Measurements from ENCODE around the gene EGFR. TPM values are rescaled to one million over a fixed set of nuclear protein-coding genes. Genes with fewer than 3 reads are reported as not detected.

Gene EGFR
- polyA plus RNA-seq, 1 of the 3 experiments (the other 2 are of a cell fraction): 37.6 TPM

DNA sequence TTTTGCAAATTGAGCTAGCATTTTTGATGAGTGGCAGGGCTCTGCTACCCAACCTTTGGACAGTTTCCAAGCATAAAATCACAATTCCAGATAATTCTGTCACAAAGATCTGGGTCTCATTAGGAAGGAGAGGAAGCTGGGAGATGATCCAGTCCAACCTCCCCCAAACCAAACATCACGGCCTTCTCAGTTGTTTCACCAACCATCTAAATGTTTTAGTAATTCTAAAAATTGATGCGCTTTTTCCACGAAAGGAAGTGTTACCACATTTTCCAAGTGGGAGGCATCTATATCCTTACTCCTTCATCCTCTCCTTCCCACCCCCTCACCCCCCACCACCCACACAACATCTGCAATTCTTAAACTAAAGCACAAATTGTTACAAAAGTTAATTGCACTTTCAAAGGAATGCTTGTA is 108.3 kb downstream of the EGFR start:
- ChIA-PET CTCF (interaction anchor here (0.8 to 4.9 kb wide), 5 partner anchors 18 to 288 kb away, joined by 3 to 38 read pairs (median 4); no protein-coding TSS in a partner anchor), POLR2A (no interaction called here)
- peaks cover 60% of the 10 kb centered on the region in 2 experiments for H3K4me1 ChIP-seq (ENCODE audit: control insufficient read depth in 1 of 2, insufficient read depth in 2 of 2, low read depth in 1 of 2, low read length in 1 of 2)
- H3K27me3 ChIP-seq (ENCODE audit: insufficient read depth): no peaks in the 10 kb centered on the region
- no peak for DNase-seq
- no peak overlapping the region for H2AFZ ChIP-seq (ENCODE audit: low read depth)
- no peak overlapping the region for H3K9ac ChIP-seq
- H3K9me2 ChIP-seq: no peaks in the 10 kb centered on the region
- H3K9me3 ChIP-seq: no peaks in the 10 kb centered on the region
- TF ChIP-seq EP300 (IDR thresholded peaks at IDR 0.05; ENCODE audit: borderline replicate concordance in 1 of 2, low read depth in 1 of 2, low read length in 1 of 2) (peak in 1 of 2 experiments; percentile 62; a peak in 3 of 4 replicates), TCF12 (IDR thresholded peaks at IDR 0.05) (peak; percentile 80), POLR2AphosphoS5 (IDR thresholded peaks at IDR 0.05; ENCODE audit: low read depth, low read length) (0 out of 2 replicates have a peak, but pooled peaks have one; percentile 4), RXRA (IDR thresholded peaks at IDR 0.05; ENCODE audit: borderline replicate concordance, low read depth) (0 out of 2 replicates have a peak, but pooled peaks have one; percentile 17), NRF1 (IDR thresholded peaks at IDR 0.05; ENCODE audit: low read depth, low read length) (no peak), GATA2 (CRISPR knock-in tag; IDR thresholded peaks at IDR 0.05) (no peak), EZH2phosphoT487 (IDR thresholded peaks at IDR 0.05; ENCODE audit: borderline replicate concordance, low read depth) (no peak), MEF2A (IDR thresholded peaks at IDR 0.05; ENCODE audit: borderline replicate concordance, low read depth) (no peak), NFIC (IDR thresholded peaks at IDR 0.05; ENCODE audit: borderline replicate concordance) (peak; percentile 76; the same call in 1 of the 2 replicates), YY1 (IDR thresholded peaks at IDR 0.05; ENCODE audit: low read depth) (no peak), RAD21 (IDR thresholded peaks at IDR 0.05; ENCODE audit: low read length) (no peak), SIN3A (IDR thresholded peaks at IDR 0.05; ENCODE audit: borderline replicate concordance, low read depth, low read length) (no peak)
- TF ChIP-seq, protein P1, sequence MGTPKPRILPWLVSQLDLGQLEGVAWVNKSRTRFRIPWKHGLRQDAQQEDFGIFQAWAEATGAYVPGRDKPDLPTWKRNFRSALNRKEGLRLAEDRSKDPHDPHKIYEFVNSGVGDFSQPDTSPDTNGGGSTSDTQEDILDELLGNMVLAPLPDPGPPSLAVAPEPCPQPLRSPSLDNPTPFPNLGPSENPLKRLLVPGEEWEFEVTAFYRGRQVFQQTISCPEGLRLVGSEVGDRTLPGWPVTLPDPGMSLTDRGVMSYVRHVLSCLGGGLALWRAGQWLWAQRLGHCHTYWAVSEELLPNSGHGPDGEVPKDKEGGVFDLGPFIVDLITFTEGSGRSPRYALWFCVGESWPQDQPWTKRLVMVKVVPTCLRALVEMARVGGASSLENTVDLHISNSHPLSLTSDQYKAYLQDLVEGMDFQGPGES (IDR thresholded peaks at IDR 0.05; ENCODE audit: low read depth, low read length): no peak
- TF ChIP-seq, protein P2, sequence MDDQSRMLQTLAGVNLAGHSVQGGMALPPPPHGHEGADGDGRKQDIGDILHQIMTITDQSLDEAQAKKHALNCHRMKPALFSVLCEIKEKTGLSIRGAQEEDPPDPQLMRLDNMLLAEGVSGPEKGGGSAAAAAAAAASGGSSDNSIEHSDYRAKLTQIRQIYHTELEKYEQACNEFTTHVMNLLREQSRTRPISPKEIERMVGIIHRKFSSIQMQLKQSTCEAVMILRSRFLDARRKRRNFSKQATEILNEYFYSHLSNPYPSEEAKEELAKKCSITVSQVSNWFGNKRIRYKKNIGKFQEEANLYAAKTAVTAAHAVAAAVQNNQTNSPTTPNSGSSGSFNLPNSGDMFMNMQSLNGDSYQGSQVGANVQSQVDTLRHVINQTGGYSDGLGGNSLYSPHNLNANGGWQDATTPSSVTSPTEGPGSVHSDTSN (IDR thresholded peaks at IDR 0.05): peak; percentile 69
- TF ChIP-seq, protein P3, sequence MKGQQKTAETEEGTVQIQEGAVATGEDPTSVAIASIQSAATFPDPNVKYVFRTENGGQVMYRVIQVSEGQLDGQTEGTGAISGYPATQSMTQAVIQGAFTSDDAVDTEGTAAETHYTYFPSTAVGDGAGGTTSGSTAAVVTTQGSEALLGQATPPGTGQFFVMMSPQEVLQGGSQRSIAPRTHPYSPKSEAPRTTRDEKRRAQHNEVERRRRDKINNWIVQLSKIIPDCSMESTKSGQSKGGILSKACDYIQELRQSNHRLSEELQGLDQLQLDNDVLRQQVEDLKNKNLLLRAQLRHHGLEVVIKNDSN (IDR thresholded peaks at IDR 0.05; ENCODE audit: borderline replicate concordance, low read depth): no peak
- TF ChIP-seq, protein P4, sequence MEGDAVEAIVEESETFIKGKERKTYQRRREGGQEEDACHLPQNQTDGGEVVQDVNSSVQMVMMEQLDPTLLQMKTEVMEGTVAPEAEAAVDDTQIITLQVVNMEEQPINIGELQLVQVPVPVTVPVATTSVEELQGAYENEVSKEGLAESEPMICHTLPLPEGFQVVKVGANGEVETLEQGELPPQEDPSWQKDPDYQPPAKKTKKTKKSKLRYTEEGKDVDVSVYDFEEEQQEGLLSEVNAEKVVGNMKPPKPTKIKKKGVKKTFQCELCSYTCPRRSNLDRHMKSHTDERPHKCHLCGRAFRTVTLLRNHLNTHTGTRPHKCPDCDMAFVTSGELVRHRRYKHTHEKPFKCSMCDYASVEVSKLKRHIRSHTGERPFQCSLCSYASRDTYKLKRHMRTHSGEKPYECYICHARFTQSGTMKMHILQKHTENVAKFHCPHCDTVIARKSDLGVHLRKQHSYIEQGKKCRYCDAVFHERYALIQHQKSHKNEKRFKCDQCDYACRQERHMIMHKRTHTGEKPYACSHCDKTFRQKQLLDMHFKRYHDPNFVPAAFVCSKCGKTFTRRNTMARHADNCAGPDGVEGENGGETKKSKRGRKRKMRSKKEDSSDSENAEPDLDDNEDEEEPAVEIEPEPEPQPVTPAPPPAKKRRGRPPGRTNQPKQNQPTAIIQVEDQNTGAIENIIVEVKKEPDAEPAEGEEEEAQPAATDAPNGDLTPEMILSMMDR (IDR thresholded peaks at IDR 0.05): no peak
- TF ChIP-seq, protein P5, sequence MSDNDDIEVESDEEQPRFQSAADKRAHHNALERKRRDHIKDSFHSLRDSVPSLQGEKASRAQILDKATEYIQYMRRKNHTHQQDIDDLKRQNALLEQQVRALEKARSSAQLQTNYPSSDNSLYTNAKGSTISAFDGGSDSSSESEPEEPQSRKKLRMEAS (IDR thresholded peaks at IDR 0.05; ENCODE audit: low read depth): 0 out of 2 replicates have a peak, but pooled peaks have one; percentile 10
- H3K27ac ChIP-seq (ENCODE audit: low read depth in 2 of 2, low read length in 1 of 2): peak overlapping the region; percentile 90 to 100; a peak in 3 of 4 replicates
- peaks cover 80% of the 10 kb centered on the region for H3K79me2 ChIP-seq (ENCODE audit: insufficient read depth)
- no peak overlapping the region for H3K4me3 ChIP-seq (ENCODE audit: low read depth in 2 of 2, low read length in 1 of 2)
- peaks cover 0 to 6% of the 10 kb centered on the region in 2 experiments for H3K36me3 ChIP-seq (replicated peaks in 1 of 2; ENCODE audit: control insufficient read depth in 1 of 2, insufficient read depth in 2 of 2, low read length in 1 of 2)
- peak overlapping the region; percentile 53 for H3K4me2 ChIP-seq
- H3F3A ChIP-seq (replicated peaks; ENCODE audit: insufficient read depth): peaks cover 61% of the 10 kb centered on the region
- H4K20me1 ChIP-seq (ENCODE audit: insufficient read depth): no peaks in the 10 kb centered on the region; the same call in 1 of the 2 replicates
- WGBS (ENCODE audit: low lambda C conversion rate): 51% methylated on average over 3 of the region's 3 CpGs

Data from SK-N-SH (cell line).